Activated naive CD8-positive, alpha-beta T cell treated with anti-CD3 and anti-CD28 coated beads, Interleukin-2, amount 10 ng/mL, durations not matched to agents 7 days and 5 days (primary cell): ENCODE data around the gene CYGB. TPM values are rescaled to one million over a fixed set of nuclear protein-coding genes. Genes with fewer than 3 reads are reported as not detected.

Experiments
- ATAC-seq: fragments of 150-1000 bp; cut with Tn5 transposase; one replicate; pipeline ENCODE4 v1.10.0; 2021; ENCODE audit warnings: low read depth, moderate library complexity
- POLR2A ChIA-PET: fragments of 350-600 bp; sonication (Branson Sonifier 250); formaldehyde crosslinking; loops from one replicate; lab custom pipeline; 2021; ENCODE audit warnings: antibody characterized with exemption; lab: Charles Lee
- DNase-seq: peaks from one replicate; pipeline ENCODE4 v3.0.0; 2021
- H3K27ac Mint-ChIP-seq: one replicate; pipeline ENCODE4 v1.8.0; 2022; ENCODE audit warnings: mild to moderate bottlenecking, mixed read lengths
- H3K27me3 Mint-ChIP-seq: one replicate; pipeline ENCODE4 v1.8.0; 2022; ENCODE audit warnings: mild to moderate bottlenecking, moderate library complexity, mixed read lengths
- H3K36me3 Mint-ChIP-seq: one replicate; pipeline ENCODE4 v1.8.0; 2021; ENCODE audit warnings: mild to moderate bottlenecking, mixed read lengths
- H3K4me1 Mint-ChIP-seq: one replicate; pipeline ENCODE4 v1.8.0; 2021; ENCODE audit warnings: mixed read lengths
- H3K4me3 Mint-ChIP-seq: one replicate; pipeline ENCODE4 v1.8.0; 2022; ENCODE audit warnings: mild to moderate bottlenecking, moderate library complexity, mixed read lengths
- H3K9me3 Mint-ChIP-seq: one replicate; pipeline ENCODE4 v1.8.0; 2021; ENCODE audit warnings: mixed read lengths
- total RNA-seq, 2 experiments: library from RNA; stranded (reverse); gene quantifications; one replicate each; pipeline ENCODE4 v1.2.3, GENCODE V29; 2021

Gene CYGB
- total RNA-seq, 2 experiments from 2014 or later = 0.37 TPM; not detected in 1

DNA sequence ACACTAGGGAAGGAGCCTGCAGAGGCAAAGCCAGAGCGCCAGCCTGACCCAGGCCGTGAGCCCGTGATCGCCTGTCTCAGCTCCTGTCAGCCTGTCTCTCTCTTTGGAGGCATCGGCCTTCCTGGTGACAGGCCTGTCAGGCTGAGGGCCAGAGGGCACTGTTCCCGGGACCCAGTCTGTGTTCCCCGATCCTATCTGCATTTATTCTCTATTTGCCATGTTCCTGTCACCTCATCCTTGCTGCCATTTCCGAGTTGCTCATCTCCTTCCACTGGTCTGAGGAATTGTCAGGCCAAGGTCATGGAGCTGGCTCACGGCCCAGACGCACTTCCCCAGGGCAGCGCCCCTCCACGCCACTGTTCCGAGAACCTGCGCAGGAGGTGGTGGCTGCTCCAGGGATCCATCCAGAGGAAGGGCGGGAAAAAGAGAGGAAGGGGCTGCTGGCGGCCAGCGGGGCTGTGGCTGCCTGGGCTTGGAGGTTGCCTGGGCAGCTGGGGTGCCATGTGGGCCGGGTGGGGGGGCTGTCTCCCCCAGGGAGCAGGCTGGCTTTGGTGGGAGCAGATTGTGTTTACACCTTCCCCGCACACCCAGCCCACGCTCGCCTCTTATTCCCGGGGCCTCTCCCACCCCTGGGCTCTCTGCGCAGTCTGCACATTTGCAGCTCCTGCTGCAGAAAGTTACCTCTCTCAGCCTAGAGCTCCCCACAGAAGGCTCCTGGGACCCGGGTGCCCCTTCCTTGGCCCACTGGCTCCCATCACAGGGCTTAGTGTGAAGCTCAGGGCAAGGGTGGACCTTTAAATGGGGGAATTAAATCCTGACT is 7.2 kb upstream of the CYGB start:
- H3K9me3 Mint-ChIP-seq = no peaks in the 10 kb centered on the region
- peaks cover 5% of the 10 kb centered on the region for H3K27me3 Mint-ChIP-seq
- H3K4me3 Mint-ChIP-seq = no peak overlapping the region
- POLR2A ChIA-PET = interaction anchor here (0.6 to 1.2 kb wide), 2 partner anchors 18 to 21 kb away, joined by 3 read pairs; no protein-coding TSS in a partner anchor
- no peak for ATAC-seq
- peaks cover 12% of the 10 kb centered on the region for H3K4me1 Mint-ChIP-seq
- no peaks in the 10 kb centered on the region for H3K36me3 Mint-ChIP-seq
- H3K27ac Mint-ChIP-seq = no peak overlapping the region
- DNase-seq = no peak

- POLR2A ChIA-PET = interaction anchor here (0.6 to 0.8 kb wide), 2 partner anchors 13 to 19 kb away, joined by 3 read pairs; no protein-coding TSS in a partner anchor
- ATAC-seq = no peak
These were observed 6.5 kb upstream of the CYGB start for GRCh38 chr17:76543826-76544545.

GRCh38 chr17:76543482-76543825 is 5.9 kb upstream of the CYGB start:
- POLR2A ChIA-PET = interaction anchor here (0.8 kb wide), 1 partner anchor 14 kb away, joined by 3 read pairs; no protein-coding TSS in a partner anchor
- no peak for ATAC-seq
- H3K36me3 Mint-ChIP-seq = no peaks in the 10 kb centered on the region
- peaks cover 18% of the 10 kb centered on the region for H3K27me3 Mint-ChIP-seq
- H3K9me3 Mint-ChIP-seq = no peaks in the 10 kb centered on the region
- no peak overlapping the region for H3K4me3 Mint-ChIP-seq
- peaks cover 12% of the 10 kb centered on the region for H3K4me1 Mint-ChIP-seq
- DNase-seq = no peak
- no peak overlapping the region for H3K27ac Mint-ChIP-seq

More at GRCh38 chr17:76543826-76544545, 6.5 kb upstream of the CYGB start:
- Mint-ChIP-seq H3K36me3 (no peaks in the 10 kb centered on the region), H3K27me3 (peaks cover 13% of the 10 kb centered on the region), H3K4me3 (no peak overlapping the region), H3K9me3 (no peaks in the 10 kb centered on the region), H3K4me1 (peaks cover 12% of the 10 kb centered on the region), H3K27ac (no peak overlapping the region)
- DNase-seq = no peak

- Mint-ChIP-seq H3K36me3 (no peaks in the 10 kb centered on the region), H3K27ac (no peak overlapping the region), H3K27me3 (peaks cover 20% of the 10 kb centered on the region), H3K4me3 (no peak overlapping the region), H3K9me3 (no peaks in the 10 kb centered on the region), H3K4me1 (peaks cover 12% of the 10 kb centered on the region)
- DNase-seq (no peak), ATAC-seq (no peak)
- POLR2A ChIA-PET = no interaction called here
These were observed 5.5 kb upstream of the CYGB start for GRCh38 chr17:76542984-76543383.

GRCh38 chr17:76542566-76542971 is 5.1 kb upstream of the CYGB start:
- Mint-ChIP-seq H3K4me3 (no peak overlapping the region), H3K27ac (no peak overlapping the region), H3K36me3 (no peaks in the 10 kb centered on the region), H3K27me3 (peaks cover 20% of the 10 kb centered on the region), H3K9me3 (no peaks in the 10 kb centered on the region), H3K4me1 (peaks cover 12% of the 10 kb centered on the region)
- POLR2A ChIA-PET = no interaction called here
- ATAC-seq = no peak
- no peak for DNase-seq

DNA sequence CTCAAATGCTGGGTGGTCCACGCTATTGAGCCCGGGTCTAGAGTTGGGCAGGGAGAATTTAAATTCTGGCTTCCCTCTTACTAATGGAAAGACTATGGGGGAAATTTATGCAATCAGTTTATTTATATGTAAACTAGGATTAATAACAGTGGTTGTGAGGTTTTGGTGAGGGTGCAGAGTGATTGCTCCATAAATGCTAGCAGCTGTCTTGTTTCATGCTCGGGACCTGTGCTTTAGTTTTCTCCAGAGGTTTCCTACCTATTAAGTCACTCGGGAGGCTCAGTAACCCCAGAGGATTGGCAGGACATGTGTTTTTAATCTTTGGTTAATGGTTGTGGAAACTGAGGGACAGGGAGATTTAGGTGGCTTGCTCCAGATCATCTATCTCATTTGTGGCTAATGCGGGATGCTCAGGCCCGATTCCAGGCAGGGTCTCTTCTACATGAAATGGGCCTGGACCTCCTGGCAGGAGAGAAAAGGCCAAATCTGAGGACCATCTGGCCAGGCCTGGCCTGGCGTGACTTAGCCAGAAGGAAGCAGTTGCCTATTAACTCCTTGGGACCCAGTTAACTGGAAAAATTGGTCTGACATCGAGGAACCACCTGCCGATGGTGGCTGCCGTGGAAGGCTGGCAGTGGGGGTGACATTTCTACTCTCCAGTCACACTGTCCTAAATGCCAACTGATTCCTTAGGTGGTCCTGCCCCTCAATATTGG is 4.4 kb upstream of the CYGB start:
- Mint-ChIP-seq H3K27ac (no peak overlapping the region), H3K36me3 (no peaks in the 10 kb centered on the region), H3K4me3 (no peak overlapping the region), H3K4me1 (peaks cover 12% of the 10 kb centered on the region), H3K27me3 (peaks cover 24% of the 10 kb centered on the region), H3K9me3 (no peaks in the 10 kb centered on the region)
- DNase-seq = no peak
- no peak for ATAC-seq
- POLR2A ChIA-PET = no interaction called here

GRCh38 chr17:76540381-76541300 is 3.1 kb upstream of the CYGB start:
- POLR2A ChIA-PET = interaction anchor here (1.5 kb wide), 1 partner anchor 13 kb away, joined by 6 read pairs; no protein-coding TSS in a partner anchor
- Mint-ChIP-seq H3K36me3 (no peaks in the 10 kb centered on the region), H3K9me3 (no peaks in the 10 kb centered on the region), H3K4me3 (no peak overlapping the region), H3K4me1 (peaks cover 11% of the 10 kb centered on the region), H3K27ac (no peak overlapping the region), H3K27me3 (peaks cover 31% of the 10 kb centered on the region)
- ATAC-seq = peak; percentile 35
- no peak for DNase-seq

GRCh38 chr17:76539631-76540271 is 2.2 kb upstream of the CYGB start, which contains the start of gene PRCD:
PRCD (plus strand) TSS chr17:76540044; CDS start chr17:76540142, 98 bp downstream.
- Mint-ChIP-seq H3K27ac (no peak within 1 kb of the TSS), H3K4me3 (peak within 1 kb of the TSS; percentile 28), H3K9me3 (no peaks in the 10 kb centered on the region), H3K36me3 (no peaks in the 10 kb centered on the region), H3K27me3 (peaks cover 36% of the 10 kb centered on the region), H3K4me1 (peaks cover 11% of the 10 kb centered on the region)
- no peak for DNase-seq
- ATAC-seq = no peak
- POLR2A ChIA-PET = interaction anchor here (1.5 kb wide), 1 partner anchor 12 kb away, joined by 6 read pairs; no protein-coding TSS in a partner anchor

DNA sequence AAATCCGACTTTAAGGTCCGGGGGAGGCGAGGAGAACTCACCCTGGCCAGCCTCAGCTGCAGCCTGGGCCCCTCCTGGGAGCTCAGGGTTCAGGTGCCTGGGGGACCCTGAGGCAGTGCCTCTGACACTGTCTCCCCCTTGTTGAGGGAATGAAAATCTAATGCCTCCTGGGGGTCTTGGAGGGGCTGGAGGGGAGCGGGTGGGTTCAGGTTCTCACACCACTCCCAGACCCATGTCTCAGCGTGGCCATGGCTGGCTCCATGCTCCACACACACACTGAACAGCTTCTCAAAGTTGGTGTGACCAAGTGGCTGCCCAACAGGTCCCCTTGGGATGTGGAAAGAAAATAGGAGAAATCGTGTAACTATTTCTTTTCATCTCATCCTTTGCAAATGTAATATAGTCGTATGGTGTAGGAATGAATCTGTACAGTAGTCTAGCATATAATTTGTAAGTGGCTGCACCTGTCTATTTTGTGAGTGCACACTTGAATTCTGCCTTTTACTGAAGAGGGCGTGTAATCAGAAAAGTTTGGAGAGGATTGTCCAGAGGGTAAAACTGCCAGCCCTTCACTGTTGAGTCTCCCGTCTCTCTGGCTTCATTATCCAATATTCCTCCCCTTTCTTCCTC is 1.5 kb upstream of the CYGB start:
- ATAC-seq = no peak
- peak overlapping the region; percentile 28 for H3K4me3 Mint-ChIP-seq

DNA sequence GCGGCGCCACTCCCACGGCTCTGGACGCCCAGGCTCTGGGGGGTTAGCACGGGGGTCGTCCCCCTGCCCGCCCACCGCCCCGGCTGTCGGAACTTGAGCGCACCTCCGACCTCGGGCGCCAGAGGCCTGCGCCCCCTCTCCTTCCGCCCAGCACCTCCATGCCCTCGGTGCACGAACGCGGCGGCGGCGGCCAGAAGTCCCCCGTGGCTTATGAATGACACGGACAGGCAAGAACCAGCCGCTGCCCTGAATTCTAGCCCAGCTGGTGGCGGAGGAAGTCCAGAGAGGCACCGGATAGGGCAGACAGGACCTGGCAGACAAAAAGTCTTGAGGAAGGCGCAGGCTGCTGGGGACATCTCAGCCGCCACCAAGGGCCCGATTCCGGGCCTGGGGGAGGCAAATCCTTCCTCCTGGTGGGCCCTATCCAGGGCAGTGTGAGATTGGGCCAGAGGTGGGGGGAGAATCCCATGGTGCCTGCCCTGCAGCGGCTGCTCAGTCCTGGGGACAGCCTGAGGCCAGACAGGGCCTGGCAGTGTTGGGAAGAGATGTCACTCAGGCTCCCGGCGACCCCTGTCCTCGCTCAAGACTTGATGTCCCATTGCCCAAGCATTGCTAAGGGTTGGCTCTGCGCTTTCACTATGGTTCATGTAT is 897 bp upstream of the CYGB start:
- Mint-ChIP-seq H3K27me3 (peaks cover 34% of the 10 kb centered on the region), H3K4me3 (peak overlapping the region; percentile 28), H3K27ac (no peak overlapping the region), H3K4me1 (peaks cover 5% of the 10 kb centered on the region), H3K9me3 (no peaks in the 10 kb centered on the region), H3K36me3 (no peaks in the 10 kb centered on the region)
- ATAC-seq (no peak), DNase-seq (no peak)
- POLR2A ChIA-PET = interaction anchor here (0.5 to 0.6 kb wide), 2 partner anchors 19 to 546 kb away, joined by 3 read pairs; no protein-coding TSS in a partner anchor

More for the DNA sequence above, 1.5 kb upstream of the CYGB start:
- Mint-ChIP-seq H3K36me3 (no peaks in the 10 kb centered on the region), H3K4me1 (peaks cover 8% of the 10 kb centered on the region), H3K27me3 (peaks cover 36% of the 10 kb centered on the region), H3K27ac (no peak overlapping the region), H3K9me3 (no peaks in the 10 kb centered on the region)
- POLR2A ChIA-PET = interaction anchor here (0.5 to 0.6 kb wide), 2 partner anchors 18 to 546 kb away, joined by 3 read pairs; no protein-coding TSS in a partner anchor
- DNase-seq = no peak

- DNase-seq (no peak), ATAC-seq (no peak)
- Mint-ChIP-seq H3K27me3 (peaks cover 34% of the 10 kb centered on the region), H3K36me3 (no peaks in the 10 kb centered on the region), H3K27ac (no peak overlapping the region), H3K4me3 (no peak overlapping the region), H3K4me1 (peaks cover 5% of the 10 kb centered on the region), H3K9me3 (no peaks in the 10 kb centered on the region)
- POLR2A ChIA-PET = interaction anchor here (1.1 kb wide), 1 partner anchor 9 kb away, joined by 5 read pairs; no protein-coding TSS in a partner anchor
These were observed 276 bp downstream of the CYGB start for GRCh38 chr17:76537288-76537577.
